HG03039 (cell line): ENCODE measurements around the gene ZNF804A.

ENCODE experiments used
- ATAC-seq: cut with Tn5 transposase; IDR thresholded peaks from one replicate; pipeline ENCODE4 v1.9.1; 2021; ENCODE audit warnings: mild to moderate bottlenecking, moderate library complexity; ENCODE audit not compliant: unreplicated experiment

Gene ZNF804A

GRCh38 chr2:184923751-184924150 is 325.4 kb downstream of the ZNF804A start:
- ATAC-seq = no peak

GRCh38 chr2:184927040-184927439 is 328.7 kb downstream of the ZNF804A start:
- no peak for ATAC-seq

DNA sequence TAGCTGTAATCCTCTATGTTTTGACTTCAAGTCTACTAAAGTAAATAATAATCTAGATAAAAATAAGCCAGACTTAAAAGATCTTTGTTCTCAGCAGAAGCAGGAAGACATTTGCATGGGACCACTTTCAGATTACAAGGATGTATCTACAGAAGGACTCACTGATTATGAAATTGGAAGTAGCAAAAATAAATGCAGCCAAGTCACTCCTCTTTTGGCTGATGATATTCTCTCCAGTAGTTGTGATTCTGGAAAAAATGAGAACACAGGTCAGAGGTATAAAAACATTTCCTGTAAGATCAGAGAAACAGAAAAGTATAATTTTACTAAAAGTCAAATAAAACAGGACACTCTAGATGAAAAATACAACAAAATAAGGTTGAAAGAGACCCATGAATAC is 338.4 kb downstream of the ZNF804A start:
- ATAC-seq = no peak

DNA sequence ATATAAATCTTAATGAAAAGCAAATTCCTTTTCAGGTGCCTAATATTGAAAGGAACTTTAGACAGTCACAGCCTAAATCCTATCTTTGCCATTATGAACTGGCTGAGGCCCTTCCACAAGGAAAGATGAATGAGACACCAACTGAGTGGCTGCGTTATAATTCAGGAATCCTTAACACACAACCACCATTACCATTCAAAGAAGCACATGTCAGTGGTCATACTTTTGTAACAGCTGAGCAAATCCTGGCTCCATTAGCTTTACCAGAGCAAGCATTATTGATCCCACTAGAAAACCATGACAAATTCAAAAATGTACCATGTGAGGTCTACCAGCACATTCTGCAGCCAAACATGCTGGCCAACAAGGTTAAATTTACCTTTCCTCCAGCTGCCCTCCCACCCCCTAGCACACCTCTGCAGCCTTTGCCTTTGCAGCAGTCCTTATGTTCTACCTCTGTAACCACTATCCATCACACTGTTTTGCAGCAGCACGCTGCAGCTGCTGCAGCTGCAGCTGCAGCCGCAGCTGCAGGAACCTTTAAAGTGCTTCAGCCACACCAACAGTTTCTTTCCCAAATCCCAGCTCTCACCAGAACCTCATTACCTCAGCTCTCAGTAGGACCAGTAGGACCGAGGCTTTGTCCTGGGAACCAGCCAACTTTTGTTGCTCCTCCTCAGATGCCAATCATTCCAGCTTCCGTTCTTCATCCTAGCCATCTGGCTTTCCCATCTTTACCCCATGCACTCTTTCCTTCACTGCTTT is 340.1 kb downstream of the ZNF804A start:
- ATAC-seq = no peak

DNA sequence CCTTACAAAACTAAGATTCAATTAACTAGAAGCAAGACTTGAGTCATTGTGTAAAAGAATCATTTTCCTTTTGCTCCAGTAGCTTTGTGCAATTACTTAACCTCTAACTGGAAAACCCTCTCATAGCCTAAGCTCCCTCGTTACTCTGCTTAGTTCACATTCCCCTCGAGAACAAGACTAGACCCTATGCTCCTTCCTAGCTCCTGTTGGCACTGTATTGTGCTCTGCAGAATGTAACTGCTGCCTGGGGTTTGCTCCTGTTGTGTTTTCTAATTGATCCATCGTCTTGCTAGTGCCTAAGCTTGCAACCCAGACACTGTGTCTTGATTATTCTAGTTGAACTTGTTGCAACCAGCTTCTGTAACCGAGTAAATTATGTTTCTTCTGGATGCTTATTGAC is 347.0 kb downstream of the ZNF804A start:
- ATAC-seq = no peak

- no peak for ATAC-seq
These were observed 347.5 kb downstream of the ZNF804A start for GRCh38 chr2:184945824-184946223.

DNA sequence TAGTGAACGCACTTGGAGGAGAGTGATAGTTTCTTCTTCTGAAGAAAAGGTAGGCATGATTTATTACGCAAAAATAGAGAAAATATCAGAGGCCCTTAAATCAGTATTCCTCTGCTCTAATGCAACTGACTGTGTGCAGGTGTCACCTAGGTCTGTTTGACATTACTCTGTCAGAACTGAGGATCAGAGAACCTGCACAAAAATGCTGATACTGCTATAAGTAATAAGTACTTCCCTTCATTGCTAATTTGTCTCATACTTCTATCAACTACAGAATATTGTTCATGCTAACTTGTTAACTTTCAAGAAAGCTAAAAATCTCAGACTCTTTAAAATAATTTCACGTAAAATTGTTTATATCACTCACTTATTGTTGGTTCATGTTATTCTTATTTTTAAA is 358.5 kb downstream of the ZNF804A start:
- no peak for ATAC-seq

DNA sequence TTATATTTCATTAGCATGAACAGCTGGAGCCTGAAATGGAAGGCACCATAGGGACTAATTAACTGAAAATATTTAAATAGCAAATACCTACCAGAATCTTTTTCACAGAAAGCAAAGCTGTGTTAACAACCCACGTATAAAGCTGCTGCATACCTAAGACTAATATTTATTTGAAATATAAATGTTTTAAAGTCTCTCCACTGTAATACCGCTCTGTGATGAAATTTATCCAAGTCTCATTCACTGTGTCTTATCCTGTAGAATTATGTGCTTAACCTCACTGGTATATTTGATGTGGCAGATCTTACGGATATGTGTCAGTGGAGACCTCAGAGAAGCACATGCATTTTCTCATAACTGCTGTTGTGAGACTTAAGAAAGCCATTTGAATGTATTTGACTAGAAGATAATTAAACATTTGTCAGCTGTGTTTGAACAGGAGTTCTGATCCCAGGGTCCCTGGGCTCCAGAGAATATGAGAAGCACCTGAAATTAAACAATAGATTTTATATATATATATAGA is 373.3 kb downstream of the ZNF804A start:
- ATAC-seq = no peak
